Spleen (tissue), 3 donors: ENCODE measurements around the gene ATP10B.

Source experiments
- POLR2A ChIP-seq, 3 donors: fragments of 450-650 bp; IDR thresholded peaks; one replicate each; pipeline ENCODE4 v1.5.1; 2017; ENCODE audit warnings: antibody characterized with exemption in 3 of 3, mild to moderate bottlenecking in 1 of 3
- POLR2AphosphoS5 ChIP-seq, 3 donors: sonication (generic); formaldehyde crosslinking; IDR thresholded peaks; one replicate each; pipeline ENCODE4 v1.5.1; 2017; ENCODE audit warnings: antibody characterized with exemption in 3 of 3

GRCh38 chr5:160629003-160629402, 223.0 kb downstream of the ATP10B start:
- TF ChIP-seq POLR2A (IDR thresholded peaks at IDR 0.05) (no peak), POLR2AphosphoS5 (IDR thresholded peaks at IDR 0.05) (no peak)
